PC-9 (cell line): ENCODE data around the gene SLC5A9. TPM values are rescaled to one million over a fixed set of nuclear protein-coding genes. Genes with fewer than 3 reads are reported as not detected.

ENCODE experiments used
- BruUV-seq: library from RNA; stranded (reverse); fragments of 400-500 nt; replicated peaks from 2 replicates; lab custom pipeline; 2021; lab: Mats Ljungman, UMichigan
- CTCF ChIA-PET: fragments of 300-600 bp; sonication (Branson Sonifier 250); formaldehyde crosslinking; loops from one replicate; lab custom pipeline; 2022; ENCODE audit warnings: antibody characterized with exemption; lab: Charles Lee
- POLR2A ChIA-PET: fragments of 300-600 bp; sonication (Branson Sonifier 250); formaldehyde crosslinking; loops from one replicate; lab custom pipeline; 2022; ENCODE audit warnings: antibody characterized with exemption; ENCODE audit not compliant: unreplicated experiment; lab: Charles Lee
- DNase-seq, 2 experiments: peaks; one replicate each; pipeline versions ENCODE4 v3.0.0 to v3.0.0-alpha.2; 2015 to 2022; ENCODE audit warnings: mixed read lengths in 1 of 2
- H2AFZ ChIP-seq: fragments of 200-600 bp; sonication (generic); 2 replicates; pipeline ENCODE4 v1.8.1; 2017; ENCODE audit warnings: antibody characterized with exemption
- H3F3A ChIP-seq: fragments of 200-600 bp; sonication (generic); 2 replicates; pipeline ENCODE4 v1.8.1; 2017; ENCODE audit warnings: antibody characterized with exemption, mild to moderate bottlenecking, low read depth; ENCODE audit not compliant: insufficient read depth
- H3K27ac ChIP-seq: fragments of 200-600 bp; sonication (generic); 2 replicates; pipeline ENCODE4 v1.6.1; 2016; ENCODE audit warnings: mixed run types
- H3K27me3 ChIP-seq: fragments of 200-600 bp; sonication (generic); 2 replicates; pipeline ENCODE4 v1.6.1; 2016; ENCODE audit warnings: low read depth, mixed run types; ENCODE audit not compliant: insufficient read depth
- H3K36me3 ChIP-seq: fragments of 200-600 bp; sonication (generic); 2 replicates; pipeline ENCODE4 v1.6.1; 2016; ENCODE audit warnings: low read depth, mixed run types
- H3K4me1 ChIP-seq: fragments of 200-600 bp; sonication (generic); replicated peaks from 2 replicates; pipeline ENCODE4 v1.6.1; 2016; ENCODE audit warnings: mixed run types; ENCODE audit not compliant: insufficient read depth
- H3K4me2 ChIP-seq: fragments of 200-600 bp; sonication (generic); 2 replicates; pipeline ENCODE4 v1.6.1; 2017; ENCODE audit warnings: mixed run types
- H3K4me3 ChIP-seq: fragments of 200-600 bp; sonication (generic); 2 replicates; pipeline ENCODE4 v1.6.1; 2016; ENCODE audit warnings: mixed run types
- H3K79me2 ChIP-seq: fragments of 200-600 bp; sonication (generic); 2 replicates; pipeline ENCODE4 v1.6.1; 2017; ENCODE audit warnings: low read depth, mixed run types
- H3K9me2 ChIP-seq: fragments of 200-600 bp; sonication (generic); 2 replicates; pipeline ENCODE4 v1.8.1; 2017; ENCODE audit warnings: mild to moderate bottlenecking; ENCODE audit not compliant: insufficient read depth
- H3K9me3 ChIP-seq: fragments of 200-600 bp; sonication (generic); 2 replicates; pipeline ENCODE4 v1.8.1; 2016; ENCODE audit warnings: low read depth; ENCODE audit not compliant: insufficient read depth
- H4K20me1 ChIP-seq: fragments of 200-600 bp; sonication (generic); 2 replicates; pipeline ENCODE4 v1.8.1; 2017; ENCODE audit not compliant: insufficient read depth
- EZH2 ChIP-seq: fragments of 200-600 bp; sonication (generic); IDR thresholded peaks from 2 replicates; pipeline ENCODE4 v1.8.0; 2017; ENCODE audit warnings: antibody characterized with exemption, low read depth
- intact Hi-C: fragments of 100-400 bp; cut with micrococcal nuclease; formaldehyde crosslinking; loops from one replicate; pipeline ENCODE4 v1.10.0; 2022; ENCODE audit not compliant: unreplicated experiment
- total RNA-seq: library from RNA; stranded (reverse); gene quantifications from 2 replicates; pipeline ENCODE4 v1.2.3, GENCODE V29; 2021
- TF ChIP-seq, protein P1 (sequence below): fragments of 200-600 bp; sonication (generic); conservative IDR thresholded peaks from 2 replicates; pipeline ENCODE4 v1.6.1; 2017; ENCODE audit warnings: mixed run types, antibody characterized with exemption, mild to moderate bottlenecking, moderate library complexity

The SLC5A9 gene
- total RNA-seq, 1 experiment from 2014 or later = not detected

DNA sequence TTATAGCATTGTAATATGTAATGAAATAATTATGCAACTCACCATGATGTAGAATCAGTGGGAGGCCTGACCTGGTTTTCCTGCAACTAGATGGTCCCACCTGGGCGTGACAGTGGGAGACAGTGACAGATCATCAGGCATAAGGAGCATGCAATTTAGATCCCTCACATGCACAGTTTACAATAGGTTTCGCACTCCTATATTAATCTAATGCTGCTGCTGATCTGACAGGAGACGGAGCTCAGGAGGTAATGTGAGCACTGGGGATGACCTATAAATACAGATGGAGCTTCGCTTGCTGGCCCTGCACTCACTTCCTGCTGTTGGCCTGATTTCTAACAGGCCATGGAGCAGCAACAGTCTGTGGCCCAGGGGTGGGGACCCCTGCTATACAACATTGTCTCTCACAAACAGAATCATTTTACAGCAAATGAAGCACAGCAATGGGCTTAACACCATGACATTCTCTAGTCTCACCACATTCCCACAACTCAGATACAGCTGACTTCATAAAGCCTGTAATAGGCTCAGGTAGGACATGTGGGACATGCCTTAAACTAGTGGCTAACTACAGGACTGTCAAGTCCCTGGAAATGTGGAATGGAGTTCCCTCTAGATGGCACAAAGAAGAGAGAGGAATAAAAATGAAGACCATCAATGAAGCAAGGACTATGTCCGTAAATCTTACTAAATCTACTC is 40.7 kb upstream of the SLC5A9 start:
- Histone ChIP-seq H3K27me3 (no peaks in the 10 kb centered on the region), H3K4me2 (no peak overlapping the region), H3K36me3 (no peaks in the 10 kb centered on the region), H2AFZ (no peak overlapping the region), H3K4me3 (no peak overlapping the region), H3K4me1 (no peaks in the 10 kb centered on the region), H3K27ac (no peak overlapping the region), H4K20me1 (no peaks in the 10 kb centered on the region), H3F3A (no peaks in the 10 kb centered on the region), H3K79me2 (no peaks in the 10 kb centered on the region), H3K9me2 (no peaks in the 10 kb centered on the region), H3K9me3 (no peaks in the 10 kb centered on the region)
- ChIA-PET CTCF (no interaction called here), POLR2A (no interaction called here)
- DNase-seq = no peak
- no peak for TF ChIP-seq EZH2
- TF ChIP-seq, protein P1, sequence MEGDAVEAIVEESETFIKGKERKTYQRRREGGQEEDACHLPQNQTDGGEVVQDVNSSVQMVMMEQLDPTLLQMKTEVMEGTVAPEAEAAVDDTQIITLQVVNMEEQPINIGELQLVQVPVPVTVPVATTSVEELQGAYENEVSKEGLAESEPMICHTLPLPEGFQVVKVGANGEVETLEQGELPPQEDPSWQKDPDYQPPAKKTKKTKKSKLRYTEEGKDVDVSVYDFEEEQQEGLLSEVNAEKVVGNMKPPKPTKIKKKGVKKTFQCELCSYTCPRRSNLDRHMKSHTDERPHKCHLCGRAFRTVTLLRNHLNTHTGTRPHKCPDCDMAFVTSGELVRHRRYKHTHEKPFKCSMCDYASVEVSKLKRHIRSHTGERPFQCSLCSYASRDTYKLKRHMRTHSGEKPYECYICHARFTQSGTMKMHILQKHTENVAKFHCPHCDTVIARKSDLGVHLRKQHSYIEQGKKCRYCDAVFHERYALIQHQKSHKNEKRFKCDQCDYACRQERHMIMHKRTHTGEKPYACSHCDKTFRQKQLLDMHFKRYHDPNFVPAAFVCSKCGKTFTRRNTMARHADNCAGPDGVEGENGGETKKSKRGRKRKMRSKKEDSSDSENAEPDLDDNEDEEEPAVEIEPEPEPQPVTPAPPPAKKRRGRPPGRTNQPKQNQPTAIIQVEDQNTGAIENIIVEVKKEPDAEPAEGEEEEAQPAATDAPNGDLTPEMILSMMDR = no peak
- BruUV-seq = no TSS peak
- intact Hi-C loops = no loop called here

DNA sequence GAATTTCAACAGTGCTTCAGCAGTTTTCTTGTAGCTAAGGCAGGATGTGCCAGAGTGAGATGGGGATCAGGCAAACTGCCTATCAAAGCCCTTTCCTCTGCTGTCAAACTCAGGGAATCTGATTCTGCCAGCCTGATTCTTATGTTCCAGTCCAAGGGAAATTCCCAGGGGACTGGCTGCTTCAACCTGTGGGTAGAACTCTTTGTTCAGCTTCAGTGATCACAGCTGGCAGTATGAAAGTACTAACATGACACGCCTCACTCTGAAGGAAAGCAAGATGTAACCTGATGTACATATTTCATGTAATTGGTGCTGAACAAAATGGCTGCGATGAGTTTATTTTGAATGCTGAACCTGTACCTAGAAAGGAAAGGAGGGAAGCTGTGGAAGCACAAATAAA is 40.1 kb upstream of the SLC5A9 start:
- no peak overlapping the region for H3K4me3 ChIP-seq
- H4K20me1 ChIP-seq = no peaks in the 10 kb centered on the region
- H3K4me1 ChIP-seq = no peaks in the 10 kb centered on the region
- H3K27ac ChIP-seq = no peak overlapping the region
- DNase-seq = no peak
- no peak overlapping the region for H2AFZ ChIP-seq
- H3K36me3 ChIP-seq = no peaks in the 10 kb centered on the region
- no peaks in the 10 kb centered on the region for H3K27me3 ChIP-seq
- ChIA-PET CTCF (no interaction called here), POLR2A (no interaction called here)
- H3K9me2 ChIP-seq = no peaks in the 10 kb centered on the region
- no peak overlapping the region for H3K4me2 ChIP-seq
- H3K79me2 ChIP-seq = no peaks in the 10 kb centered on the region
- BruUV-seq = no TSS peak
- H3K9me3 ChIP-seq = peaks cover 4% of the 10 kb centered on the region; the same call in 1 of the 2 replicates
- intact Hi-C loops = no loop called here
- no peaks in the 10 kb centered on the region for H3F3A ChIP-seq
- TF ChIP-seq, protein P1 = no peak
- no peak for TF ChIP-seq EZH2

DNA sequence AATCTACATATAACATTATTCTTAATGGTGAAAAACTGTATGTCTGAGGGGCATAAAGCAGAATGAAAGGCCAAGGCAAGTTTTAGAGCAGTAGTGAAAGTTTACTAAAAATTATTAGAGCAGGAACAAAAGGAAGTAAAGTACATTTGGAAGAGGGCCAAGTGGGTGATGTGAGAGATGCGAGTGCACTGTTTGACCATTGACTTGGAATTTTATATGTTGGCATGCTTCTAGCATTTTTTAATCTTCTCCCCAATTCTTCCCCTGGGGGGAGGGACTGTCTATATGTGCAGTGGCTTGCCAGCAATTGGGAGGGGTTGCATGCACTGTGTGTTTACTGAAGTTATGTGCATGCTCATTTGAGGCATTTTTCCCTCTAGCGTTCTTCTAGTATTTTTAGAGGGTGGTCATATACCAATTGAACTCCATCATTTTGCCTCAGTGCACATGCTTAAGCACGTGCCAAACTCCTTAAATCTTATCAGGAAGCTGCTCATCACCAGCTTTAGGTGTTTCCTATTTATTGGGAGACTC is 36.1 kb upstream of the SLC5A9 start:
- no peak overlapping the region for H3K4me3 ChIP-seq
- no peaks in the 10 kb centered on the region for H3K79me2 ChIP-seq
- H3F3A ChIP-seq = no peaks in the 10 kb centered on the region
- H3K27ac ChIP-seq = no peak overlapping the region
- H3K36me3 ChIP-seq = no peaks in the 10 kb centered on the region
- H3K4me1 ChIP-seq = no peaks in the 10 kb centered on the region
- peaks cover 8% of the 10 kb centered on the region; the same call in 1 of the 2 replicates for H3K9me3 ChIP-seq
- no peak for DNase-seq
- no peaks in the 10 kb centered on the region for H3K9me2 ChIP-seq
- H2AFZ ChIP-seq = no peak overlapping the region
- no peak overlapping the region for H3K4me2 ChIP-seq
- no peaks in the 10 kb centered on the region for H3K27me3 ChIP-seq
- BruUV-seq = no TSS peak
- ChIA-PET CTCF (no interaction called here), POLR2A (no interaction called here)
- no peaks in the 10 kb centered on the region for H4K20me1 ChIP-seq
- TF ChIP-seq, protein P1 = no peak
- no peak for TF ChIP-seq EZH2
- intact Hi-C loops = no loop called here
